T-helper 1 cell (primary cell): ENCODE results near the gene NOXA1.
A peak's percentile ranks its signal among the peaks of the same experiment; 100 is the strongest.

Experiments used
- DNase-seq, 5 donors: peaks; one replicate each; pipeline ENCODE4 v3.0.0-alpha.2; 2012 to 2020

The NOXA1 gene

DNA sequence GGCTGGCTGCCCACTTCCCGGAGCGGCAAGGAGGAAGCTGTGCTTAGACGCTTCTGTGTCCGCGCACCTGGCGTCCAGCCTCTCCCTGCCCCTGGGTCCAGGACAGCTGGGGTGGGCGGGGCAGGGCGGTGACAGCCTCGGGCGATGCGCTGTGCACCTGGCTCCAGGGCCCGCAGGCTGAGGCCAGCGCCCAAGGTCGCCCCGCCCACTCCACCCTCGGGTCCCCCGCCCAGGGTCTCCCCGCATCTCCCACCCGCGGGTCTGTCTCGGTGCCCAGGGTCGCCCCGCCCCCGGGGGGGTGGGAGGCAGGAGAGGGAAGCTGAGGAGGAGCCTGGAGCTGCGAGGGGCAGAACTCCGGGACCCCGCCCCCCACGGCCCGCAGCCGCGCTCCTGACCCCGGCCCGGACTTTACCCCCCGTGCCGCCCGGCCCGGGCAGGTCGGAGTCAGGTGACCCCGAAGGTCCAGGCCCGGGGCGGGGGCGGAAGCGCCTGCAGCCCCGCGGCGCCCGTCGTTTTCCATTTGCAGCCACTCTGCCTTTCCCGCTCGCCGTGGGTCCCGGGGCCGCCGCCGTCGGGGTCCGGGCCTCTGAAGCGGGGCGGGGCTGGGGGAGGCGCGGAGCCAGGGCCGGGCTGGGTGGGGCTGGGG lies 18.2 kb downstream of the NOXA1 start, which contains the start of gene ENTPD8:
ENTPD8 (minus strand) TSS at position 69 of the 646 bp plus-strand sequence. CDS start 3,072 bp downstream, outside the sequence.
- DNase-seq = no peak

DNA sequence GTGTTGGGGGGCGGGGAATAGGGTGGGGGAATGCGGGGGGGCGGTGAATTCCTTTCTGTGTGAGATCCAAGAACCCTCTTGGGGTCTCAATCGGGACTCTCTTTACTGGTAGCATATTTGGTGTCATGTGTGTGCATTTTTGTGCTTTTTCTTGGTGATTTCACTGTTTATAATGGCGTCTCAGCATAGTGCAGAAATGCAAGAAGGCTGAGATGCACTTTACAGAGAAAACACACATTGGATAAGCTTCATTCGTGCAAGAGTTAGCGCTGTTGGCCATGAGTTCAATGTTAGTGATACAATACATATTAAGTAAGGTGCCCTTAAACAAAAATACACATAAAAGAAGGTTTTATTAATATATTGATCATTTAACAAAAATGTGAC lies 18.7 kb downstream of the NOXA1 start:
- no peak for DNase-seq

- no peak for DNase-seq
These were observed 21.1 kb downstream of the NOXA1 start for GRCh38 chr9:137444106-137444790.

- DNase-seq = peak; percentile 57 to 79 (median 72)
These were observed 22.1 kb downstream of the NOXA1 start for GRCh38 chr9:137445275-137445807.

DNA sequence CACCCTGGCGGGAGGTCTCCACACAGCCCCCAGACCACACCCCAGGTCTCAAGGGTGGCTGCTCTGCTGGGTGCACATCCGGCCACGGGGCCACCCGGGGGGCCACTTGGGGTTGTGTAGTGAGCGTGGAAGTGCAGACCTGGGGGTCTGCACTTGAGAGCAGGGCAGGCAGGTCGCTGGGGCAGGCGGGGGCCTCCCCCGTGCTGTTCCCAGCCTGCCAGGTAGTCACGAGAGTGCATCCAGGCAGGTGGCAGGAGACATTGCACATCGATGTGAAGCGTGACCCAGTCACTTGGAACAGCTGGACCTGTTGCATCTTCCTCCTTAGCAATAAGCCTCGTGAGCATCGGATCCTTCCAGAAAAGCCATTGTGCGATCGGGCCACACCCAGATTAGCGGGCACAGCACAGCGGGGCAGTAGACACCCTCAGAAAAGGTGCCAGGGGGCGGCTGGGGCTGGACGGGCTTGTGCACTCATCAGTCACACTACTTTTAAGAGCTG lies 22.8 kb downstream of the NOXA1 start:
- peak in 1 of 5 donors; percentile 3 for DNase-seq

DNA sequence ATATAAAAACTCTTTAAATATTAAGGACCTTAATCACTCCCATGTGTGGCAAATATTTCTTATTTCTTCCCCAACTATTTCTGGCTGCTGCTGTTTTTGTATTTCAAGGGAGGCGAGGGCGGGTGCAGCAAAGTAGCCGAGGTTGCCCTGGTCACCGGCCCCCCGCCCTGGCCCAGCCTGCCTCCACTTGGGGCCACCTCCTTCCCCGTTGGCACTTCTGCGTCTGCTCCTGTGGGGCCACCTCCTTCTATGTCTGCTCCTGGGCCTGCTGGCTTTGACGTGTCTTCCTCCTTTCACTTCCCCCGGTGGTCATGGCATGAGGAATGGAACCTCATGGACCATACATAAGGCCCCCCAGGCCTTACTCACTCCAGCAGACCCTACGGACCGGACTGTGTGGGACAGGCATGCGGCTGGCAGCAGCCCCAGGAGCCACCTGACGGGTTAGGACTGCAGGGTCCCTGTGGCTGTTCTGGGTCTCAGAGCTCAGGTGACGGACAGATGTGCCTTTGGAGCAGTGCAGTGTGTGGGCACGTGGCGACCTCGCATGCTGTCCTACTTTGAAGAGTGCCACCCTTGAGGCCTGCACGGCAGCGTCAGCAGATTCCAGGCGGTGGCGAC lies 23.8 kb downstream of the NOXA1 start:
- DNase-seq = peak in 1 of 5 donors; percentile 3

GRCh38 chr9:137447722-137448601 lies 24.8 kb downstream of the NOXA1 start:
- DNase-seq = peak in 1 of 5 donors; percentile 8

GRCh38 chr9:137448602-137448962 lies 25.4 kb downstream of the NOXA1 start:
- peak in 1 of 5 donors; percentile 5 for DNase-seq

GRCh38 chr9:137449081-137449844 lies 26.1 kb downstream of the NOXA1 start:
- DNase-seq = peak in 2 of 5 donors; percentile 7 to 24

GRCh38 chr9:137449931-137450538 lies 26.8 kb downstream of the NOXA1 start:
- DNase-seq = peak in 3 of 5 donors; percentile 15 to 43 (median 37)

GRCh38 chr9:137450539-137451222 lies 27.5 kb downstream of the NOXA1 start:
- DNase-seq = peak in 3 of 5 donors; percentile 8 to 36 (median 31)

DNA sequence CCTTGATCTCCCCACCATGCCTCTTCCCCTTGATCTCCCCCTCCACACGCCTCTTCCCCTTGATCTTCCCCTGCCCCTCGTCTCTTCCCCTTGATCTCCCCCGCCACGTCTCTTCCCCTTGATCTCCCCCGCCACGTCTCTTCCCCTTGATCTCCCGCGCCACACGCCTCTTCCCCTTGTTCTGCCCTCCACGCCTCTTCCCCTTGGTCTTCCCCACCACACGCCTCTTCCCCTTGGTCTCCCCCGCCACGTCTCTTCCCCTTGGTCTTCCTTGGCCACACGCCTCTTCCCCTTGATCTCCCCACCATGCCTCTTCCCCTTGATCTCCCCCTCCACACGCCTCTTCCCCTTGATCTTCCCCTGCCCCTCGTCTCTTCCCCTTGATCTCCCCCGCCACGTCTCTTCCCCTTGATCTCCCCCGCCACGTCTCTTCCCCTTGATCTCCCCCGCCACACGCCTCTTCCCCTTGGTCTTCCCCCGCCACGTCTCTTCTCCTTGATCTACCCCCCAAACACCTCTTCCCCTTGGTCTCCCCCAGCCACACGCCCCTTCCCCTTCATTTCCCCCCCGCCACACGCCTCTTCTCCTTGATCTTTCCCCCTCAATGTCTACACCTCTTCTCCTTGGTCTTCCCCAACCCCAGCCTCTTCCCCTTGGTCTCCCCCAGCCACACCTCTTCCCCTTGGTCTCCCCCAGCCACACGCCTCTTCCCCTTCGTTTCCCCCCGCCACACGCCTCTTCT lies 28.2 kb downstream of the NOXA1 start:
- DNase-seq = peak in 2 of 5 donors; percentile 8 to 10

DNA sequence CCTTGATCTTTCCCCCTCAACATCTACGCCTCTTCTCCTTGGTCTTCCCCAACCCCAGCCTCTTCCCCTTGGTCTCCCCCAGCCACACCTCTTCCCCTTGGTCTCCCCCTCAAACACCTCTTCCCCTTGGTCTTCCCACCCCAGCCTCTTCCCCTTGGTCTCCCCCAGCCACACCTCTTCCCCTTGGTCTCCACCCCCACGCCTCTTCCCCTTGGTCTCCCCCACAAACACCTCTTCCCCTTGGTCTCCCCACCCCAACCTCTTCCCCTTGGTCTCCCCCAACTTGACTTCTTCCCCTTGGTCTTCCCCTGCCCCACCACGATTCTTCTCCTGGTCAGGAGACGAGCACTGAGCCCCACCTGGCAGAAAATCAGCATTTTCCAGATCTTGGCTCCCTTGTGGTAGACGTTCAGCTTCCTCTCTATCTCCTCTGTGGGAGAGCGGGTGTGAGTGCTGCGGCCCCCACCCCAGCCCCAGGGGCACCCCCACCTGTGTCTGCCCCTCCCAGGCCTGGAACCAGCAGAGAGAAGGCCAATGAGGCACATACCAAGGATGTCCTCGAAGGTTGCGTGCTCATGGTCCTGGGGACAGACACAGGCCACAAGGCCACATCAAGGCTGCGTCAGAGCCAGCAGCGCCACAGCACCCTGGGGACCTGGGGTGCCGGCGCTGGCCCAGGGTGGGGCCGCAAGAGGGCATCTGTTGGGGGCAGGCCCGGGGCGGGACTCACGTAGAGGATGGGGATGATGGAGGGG lies 29.0 kb downstream of the NOXA1 start:
- DNase-seq = peak in 2 of 5 donors; percentile 3 to 8

DNA sequence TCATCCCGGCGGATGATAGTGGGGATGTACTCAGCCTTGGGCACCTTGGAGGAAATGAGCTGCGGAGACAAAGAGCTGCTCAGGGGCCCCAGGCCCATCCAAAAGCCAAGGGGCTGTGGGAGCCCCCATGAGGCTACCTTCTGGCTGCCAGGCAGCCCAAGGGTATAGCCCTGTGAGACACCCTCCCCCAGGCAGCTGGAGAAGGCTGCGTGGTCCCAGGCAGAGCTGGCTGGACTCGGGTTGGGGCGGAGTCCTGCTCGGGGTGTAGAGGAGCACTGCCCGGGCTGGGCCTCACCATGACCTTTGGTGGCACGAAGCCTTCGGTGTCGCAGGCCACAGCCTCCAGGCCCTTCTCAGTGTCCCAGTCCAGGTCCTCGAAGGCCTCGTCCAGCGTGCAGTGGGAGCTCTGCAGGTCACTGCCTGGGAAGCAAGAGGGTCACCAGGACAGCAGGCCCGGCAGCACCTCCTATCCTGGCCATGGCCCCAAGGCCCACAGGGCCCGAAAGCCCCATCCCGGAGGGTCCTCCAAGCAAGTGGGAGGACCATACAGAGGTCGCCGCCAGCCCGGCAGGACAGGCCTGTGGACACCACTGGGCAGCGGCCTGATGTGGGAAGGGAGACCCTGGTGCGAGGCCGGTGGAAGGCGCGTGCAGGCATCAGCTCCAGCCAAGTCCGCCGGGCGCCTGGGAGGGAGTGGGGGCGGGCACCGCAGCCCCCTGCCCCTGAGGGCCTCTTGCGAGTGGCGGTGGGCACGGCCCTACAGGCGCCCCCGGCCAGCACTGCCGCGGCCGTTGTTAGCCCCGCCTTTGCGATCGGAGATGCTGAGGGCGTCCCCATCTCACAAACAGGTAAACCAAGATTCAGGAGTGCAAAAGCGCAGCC lies 29.8 kb downstream of the NOXA1 start:
- peak in 2 of 5 donors; percentile 9 to 13 for DNase-seq

DNA sequence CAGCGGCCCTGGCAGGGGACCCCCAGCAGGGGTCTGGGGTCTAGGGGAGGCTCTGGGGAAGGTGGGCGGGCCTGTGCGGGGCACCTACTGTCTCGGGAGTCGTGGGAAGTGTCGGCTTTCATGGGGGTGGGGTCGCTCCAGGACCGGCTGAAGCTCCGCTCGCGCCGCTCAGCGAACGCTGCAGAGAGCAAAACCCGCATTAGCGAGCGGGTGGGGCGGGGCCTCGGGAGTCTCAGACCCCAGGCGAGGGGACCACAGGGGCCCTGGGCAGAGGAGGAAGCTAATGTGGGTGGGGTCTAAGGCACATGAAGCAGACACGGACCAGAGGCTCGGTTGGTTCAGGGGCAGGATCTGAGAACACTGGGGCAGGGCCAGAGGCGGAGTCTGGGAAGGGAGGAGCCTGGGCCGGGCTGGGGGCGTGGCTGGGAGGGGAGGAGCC lies 30.5 kb downstream of the NOXA1 start:
- peak; percentile 34 to 68 (median 52) for DNase-seq

- DNase-seq = peak in 4 of 5 donors; percentile 24 to 48 (median 34)
These were observed 31.0 kb downstream of the NOXA1 start for GRCh38 chr9:137454145-137454596.

- DNase-seq = peak in 2 of 5 donors; percentile 6 to 13
These were observed 31.6 kb downstream of the NOXA1 start for GRCh38 chr9:137454597-137455358.
